H4 (cell line): ENCODE results near the gene TRIM31. TPM values are rescaled to one million over a fixed set of nuclear protein-coding genes. Genes with fewer than 3 reads are reported as not detected.

Experiments used
- DNase-seq: peaks from one replicate; pipeline ENCODE4 v3.0.0-alpha.2; 2015; ENCODE audit warnings: low spot score
- total RNA-seq: library from RNA; depleted of rRNA; stranded (reverse); fragments of >200 nt; shearing (Covaris generic); gene quantifications from 2 replicates; pipeline ENCODE4 v1.2.3, GENCODE V29; 2014; rRNA removed

Gene TRIM31
- total RNA-seq: 0.12 TPM in 1 of 2 replicates, not detected in the other

- no peak for DNase-seq
Measured at GRCh38 chr6:30113003-30113759, at the start of gene TRIM31. Gene TRIM31 (minus strand): TSS chr6:30113090. CDS start chr6:30112805, 285 bp downstream.

- no peak for DNase-seq
Measured at GRCh38 chr6:30162265-30163089, 49.6 kb upstream of the TRIM31 start.

- DNase-seq: no peak
Measured at GRCh38 chr6:30160785-30161531, 48.1 kb upstream of the TRIM31 start, which contains the start of gene TRIM10. Gene TRIM10 (minus strand): TSS chr6:30161211. CDS start chr6:30160858, 353 bp downstream.

GRCh38 chr6:30160008-30160784, 47.3 kb upstream of the TRIM31 start:
- no peak for DNase-seq

- no peak for DNase-seq
Measured at GRCh38 chr6:30158475-30159040, 45.7 kb upstream of the TRIM31 start.

- no peak for DNase-seq
Measured at GRCh38 chr6:30157999-30158398, 45.1 kb upstream of the TRIM31 start.

- no peak for DNase-seq
Measured at GRCh38 chr6:30157581-30157980, 44.7 kb upstream of the TRIM31 start.

GRCh38 chr6:30156774-30157173, 43.9 kb upstream of the TRIM31 start:
- no peak for DNase-seq

- DNase-seq: peak; percentile 70
Measured at GRCh38 chr6:30156262-30156599, 43.3 kb upstream of the TRIM31 start.

- DNase-seq: no peak
Measured at GRCh38 chr6:30155520-30156261, 42.8 kb upstream of the TRIM31 start.

GRCh38 chr6:30154709-30155519, 42.0 kb upstream of the TRIM31 start:
- peak; percentile 90 for DNase-seq

GRCh38 chr6:30154061-30154460, 41.2 kb upstream of the TRIM31 start:
- DNase-seq: no peak

GRCh38 chr6:30152910-30153610, 40.2 kb upstream of the TRIM31 start:
- DNase-seq: no peak

- DNase-seq: no peak
Measured at GRCh38 chr6:30152016-30152673, 39.3 kb upstream of the TRIM31 start.

GRCh38 chr6:30151580-30151979, 38.7 kb upstream of the TRIM31 start:
- no peak for DNase-seq

GRCh38 chr6:30150671-30151395, 37.9 kb upstream of the TRIM31 start:
- DNase-seq: no peak

GRCh38 chr6:30149858-30150550, 37.1 kb upstream of the TRIM31 start:
- DNase-seq: no peak
